AG09319 (cell line): ENCODE data around the gene RNF220.

Experiments
- DNase-seq: peaks from one replicate; pipeline ENCODE4 v3.0.0-alpha.2; 2010; ENCODE audit warnings: low read depth; ENCODE audit errors: extremely low read depth
- TF ChIP-seq, protein P1 (sequence below): IDR thresholded peaks from 2 replicates; pipeline ENCODE4 v1.5.1; 2011; ENCODE audit warnings: low read depth, mild to moderate bottlenecking, inconsistent platforms, low read length, moderate library complexity

The RNF220 gene

DNA sequence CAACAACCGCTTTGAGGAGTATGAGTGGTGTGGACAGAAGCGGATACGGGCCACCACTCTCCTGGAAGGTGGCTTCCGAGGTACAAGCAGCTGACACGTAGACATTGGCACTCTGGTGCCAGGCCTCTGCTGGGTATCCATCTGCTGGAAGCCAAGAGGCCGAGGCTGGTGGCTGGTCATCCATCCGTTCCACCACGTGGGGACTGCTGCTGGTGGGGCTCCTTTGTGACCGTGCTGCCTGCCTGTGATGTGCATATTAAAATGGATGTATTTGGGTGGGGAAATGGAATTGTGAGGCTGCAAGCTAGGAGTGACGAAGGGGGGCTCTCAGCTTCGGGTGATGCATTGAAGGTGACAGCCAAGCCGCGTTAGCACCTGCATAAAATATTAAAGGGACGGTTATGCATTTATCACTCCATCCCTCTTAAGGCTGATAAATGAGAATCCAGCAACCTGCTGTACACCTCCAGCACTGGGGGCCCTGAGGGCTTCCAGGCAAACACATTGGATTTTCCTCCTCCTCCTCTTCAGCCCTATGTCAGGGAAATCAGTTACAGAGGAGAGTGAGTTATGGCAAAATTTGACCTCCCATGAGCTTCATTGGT lies 231.1 kb downstream of the RNF220 start:
- no peak for DNase-seq
- TF ChIP-seq, protein P1, sequence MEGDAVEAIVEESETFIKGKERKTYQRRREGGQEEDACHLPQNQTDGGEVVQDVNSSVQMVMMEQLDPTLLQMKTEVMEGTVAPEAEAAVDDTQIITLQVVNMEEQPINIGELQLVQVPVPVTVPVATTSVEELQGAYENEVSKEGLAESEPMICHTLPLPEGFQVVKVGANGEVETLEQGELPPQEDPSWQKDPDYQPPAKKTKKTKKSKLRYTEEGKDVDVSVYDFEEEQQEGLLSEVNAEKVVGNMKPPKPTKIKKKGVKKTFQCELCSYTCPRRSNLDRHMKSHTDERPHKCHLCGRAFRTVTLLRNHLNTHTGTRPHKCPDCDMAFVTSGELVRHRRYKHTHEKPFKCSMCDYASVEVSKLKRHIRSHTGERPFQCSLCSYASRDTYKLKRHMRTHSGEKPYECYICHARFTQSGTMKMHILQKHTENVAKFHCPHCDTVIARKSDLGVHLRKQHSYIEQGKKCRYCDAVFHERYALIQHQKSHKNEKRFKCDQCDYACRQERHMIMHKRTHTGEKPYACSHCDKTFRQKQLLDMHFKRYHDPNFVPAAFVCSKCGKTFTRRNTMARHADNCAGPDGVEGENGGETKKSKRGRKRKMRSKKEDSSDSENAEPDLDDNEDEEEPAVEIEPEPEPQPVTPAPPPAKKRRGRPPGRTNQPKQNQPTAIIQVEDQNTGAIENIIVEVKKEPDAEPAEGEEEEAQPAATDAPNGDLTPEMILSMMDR: no peak

DNA sequence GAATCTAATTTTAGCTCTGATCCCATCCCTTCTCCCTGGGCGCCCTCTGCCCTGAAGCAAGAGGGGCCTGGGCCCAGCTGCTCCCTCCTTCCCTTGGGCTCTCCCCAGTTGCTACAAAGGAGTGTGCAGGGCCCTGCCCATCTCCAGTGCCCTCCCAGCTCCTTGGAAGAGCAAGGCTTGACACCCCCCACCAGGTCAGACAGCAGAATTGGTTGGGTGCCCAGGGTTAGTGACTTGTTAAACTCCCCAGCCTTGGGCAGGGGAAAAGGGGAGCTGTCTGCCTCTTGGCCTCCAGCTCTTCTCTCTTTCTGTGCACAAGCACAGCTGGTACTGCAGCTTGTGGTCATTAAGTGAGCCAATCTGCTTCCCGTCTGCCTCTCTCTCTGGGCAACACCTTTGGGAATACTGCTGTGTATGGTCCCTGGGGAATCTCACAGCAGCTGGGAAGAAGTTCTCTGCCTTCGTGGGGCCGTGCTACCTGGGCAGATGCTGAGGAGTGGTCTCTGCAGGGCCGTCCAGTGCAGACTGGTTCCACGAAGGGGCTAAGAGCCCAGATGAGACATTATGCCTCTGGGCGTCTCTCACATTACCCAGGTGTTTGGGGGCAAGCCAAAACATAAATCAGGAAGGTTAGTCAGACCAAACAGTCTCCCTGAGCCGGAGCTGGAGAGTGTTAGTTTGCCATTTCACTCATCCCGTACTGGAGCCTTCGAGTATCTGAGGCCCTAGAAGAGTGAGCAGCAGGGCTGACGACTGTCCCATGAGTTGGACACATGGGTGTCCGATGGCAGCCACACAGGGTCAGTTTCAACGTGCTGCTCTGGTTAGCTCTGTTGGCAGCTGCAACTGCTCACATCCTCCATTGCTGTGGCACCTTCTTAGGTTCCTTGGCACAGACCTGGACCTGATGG lies 231.9 kb downstream of the RNF220 start:
- DNase-seq: no peak
- TF ChIP-seq, protein P1: no peak

DNA sequence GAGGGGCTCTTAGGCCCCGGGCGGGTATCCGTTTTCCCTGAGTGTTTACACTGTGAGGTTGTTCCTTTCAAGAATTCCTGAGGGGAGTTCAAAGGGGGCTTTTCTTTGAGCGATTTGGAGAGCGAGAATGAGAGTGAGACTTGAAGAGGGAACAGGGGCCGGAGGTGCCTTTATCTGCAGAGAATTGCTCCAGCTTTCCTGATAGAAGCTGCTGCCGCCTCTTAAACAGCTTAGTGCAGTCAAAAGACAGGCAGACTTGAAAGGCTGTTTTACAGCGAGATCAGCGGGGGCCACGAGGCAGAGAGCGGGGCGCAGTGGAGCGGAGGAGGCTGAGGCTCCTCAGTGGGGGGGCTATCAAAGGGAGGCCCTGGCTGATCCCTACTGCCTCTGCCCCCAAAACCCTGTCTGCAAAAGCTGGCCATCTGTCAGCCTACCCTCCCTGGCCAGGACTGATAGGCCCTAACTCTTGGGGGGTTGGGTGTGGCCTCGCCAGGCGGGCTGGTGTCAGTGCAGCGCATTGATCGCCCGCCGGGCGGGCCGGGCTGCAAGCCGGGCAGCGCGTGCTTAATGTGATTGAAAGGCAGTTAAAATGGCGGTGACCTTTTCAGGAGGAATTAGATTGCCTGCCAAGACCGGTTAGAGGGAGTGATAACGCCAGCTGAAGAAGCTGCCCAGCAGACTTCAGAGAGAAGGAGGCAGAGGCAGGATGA lies 232.8 kb downstream of the RNF220 start:
- TF ChIP-seq, protein P1: no peak
- DNase-seq: no peak

DNA sequence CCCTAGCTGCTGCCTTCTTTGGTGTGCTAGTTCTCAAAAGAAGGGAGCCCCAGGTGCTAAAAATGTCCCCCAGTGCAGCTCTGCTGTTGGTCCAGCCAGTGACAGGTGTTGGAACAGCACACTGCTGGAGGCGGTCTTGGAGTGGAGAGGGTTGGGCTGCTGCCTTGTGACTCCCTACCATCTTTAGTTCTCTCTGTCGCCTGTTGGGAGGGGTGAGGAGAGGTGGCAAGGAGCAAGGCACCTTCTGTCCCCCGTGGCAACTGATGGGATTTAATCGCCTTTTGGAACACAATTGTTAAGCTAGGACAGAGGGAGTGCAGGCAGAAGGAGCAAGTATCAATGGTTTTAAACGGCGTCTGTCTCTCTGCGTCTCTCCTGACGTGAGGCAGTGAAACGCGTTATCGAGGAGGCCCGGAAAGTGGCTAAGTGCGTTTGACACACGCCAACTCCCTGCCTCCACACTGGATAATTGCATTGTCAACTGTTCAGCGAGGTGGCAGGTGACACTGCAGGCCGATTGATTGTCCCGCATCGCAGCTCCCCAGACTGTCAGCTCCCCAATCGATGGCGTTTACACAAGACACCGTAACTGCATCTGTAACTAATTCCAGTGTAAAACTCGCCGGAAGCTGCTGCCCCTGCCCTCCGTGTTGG lies 235.3 kb downstream of the RNF220 start:
- TF ChIP-seq, protein P1: no peak
- no peak for DNase-seq

DNA sequence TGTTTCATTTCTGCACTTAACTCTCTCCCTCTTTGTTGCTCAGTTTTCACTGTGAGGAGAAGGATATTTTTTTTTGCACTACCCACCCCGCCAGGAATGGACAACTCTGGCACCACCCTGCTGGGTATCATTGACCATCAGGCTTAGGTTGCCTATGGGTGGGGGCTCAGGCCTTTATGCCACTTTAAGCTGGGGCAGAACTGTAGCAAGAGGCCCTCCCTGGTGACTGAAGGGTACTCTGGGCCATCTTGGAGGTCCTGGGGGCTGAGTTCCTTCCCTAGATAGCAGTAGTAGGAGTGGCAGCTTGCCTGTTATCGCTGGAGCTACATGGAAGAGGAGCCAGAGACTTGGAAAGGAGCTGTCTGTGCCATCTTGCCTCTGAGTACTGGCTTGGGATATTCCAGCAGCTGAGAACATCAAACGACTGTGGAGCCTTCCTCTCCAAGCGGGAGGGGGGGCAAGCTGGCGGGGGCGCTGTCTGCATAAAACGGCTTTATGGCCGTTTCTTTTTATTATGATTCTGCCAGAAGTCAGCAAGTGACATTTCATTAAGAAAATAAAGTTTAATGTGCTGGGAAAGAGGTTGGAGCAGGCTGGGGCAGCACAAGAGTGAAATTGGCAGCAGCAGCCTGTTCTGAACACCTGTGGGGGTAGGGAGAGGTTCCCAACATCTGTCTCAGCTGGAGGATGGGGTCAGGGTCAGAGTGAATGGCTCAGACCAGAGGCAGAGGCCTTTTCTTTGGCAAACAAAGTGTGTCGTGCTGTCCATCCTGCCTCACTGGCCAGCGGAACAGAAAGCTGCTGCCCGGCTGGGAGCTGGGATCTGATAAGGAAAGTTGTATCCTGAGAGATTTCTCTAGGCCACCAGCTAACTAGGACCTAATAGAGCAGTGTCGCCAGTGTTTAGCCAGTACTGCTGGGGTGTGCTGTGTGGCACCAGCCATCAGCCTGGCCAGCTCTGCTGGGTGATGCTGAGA lies 236.4 kb downstream of the RNF220 start:
- DNase-seq: no peak
- TF ChIP-seq, protein P1: no peak

DNA sequence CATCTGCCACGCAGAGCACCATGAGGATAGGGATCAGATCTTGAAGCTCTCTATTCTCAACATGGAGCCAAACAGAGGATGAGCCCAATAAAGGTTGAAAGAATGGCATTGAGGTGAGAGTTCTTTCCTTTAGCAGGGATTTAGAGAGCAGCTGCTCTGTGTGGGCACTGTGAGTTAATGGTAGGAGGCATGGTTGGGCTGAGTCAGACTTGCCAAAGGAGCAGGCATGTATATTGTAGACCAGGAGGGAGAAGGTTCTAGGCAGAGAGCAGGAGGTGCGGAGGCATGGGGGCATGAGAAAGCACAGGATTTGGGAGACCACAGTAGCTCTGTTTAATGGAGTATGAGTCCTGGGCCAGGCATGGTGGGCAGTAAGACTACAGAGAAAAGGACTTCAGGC lies 237.2 kb downstream of the RNF220 start:
- TF ChIP-seq, protein P1: no peak
- DNase-seq: no peak
